Esophagus squamous epithelium (tissue), 4 donors: ENCODE data around the gene PRCP.

Source experiments
- POLR2A ChIP-seq, 4 donors: fragments of 450-650 bp; IDR thresholded peaks; one replicate each; pipeline ENCODE4 v1.6.1; 2017; ENCODE audit warnings: antibody characterized with exemption in 4 of 4, mild to moderate bottlenecking in 4 of 4, moderate library complexity in 3 of 4
- TF ChIP-seq, protein P1 (sequence below), 6 experiments: fragments of 450-650 bp in 4 of 6; fragments of 200-600 bp in 2 of 6; sonication (generic) in 2 of 6; IDR thresholded peaks; one replicate each; pipeline ENCODE4 v1.5.1; 2016 to 2019; ENCODE audit warnings: antibody characterized with exemption in 6 of 6, mild to moderate bottlenecking in 4 of 6, moderate library complexity in 4 of 6

- no peak for TF ChIP-seq POLR2A (IDR thresholded peaks at IDR 0.05)
- TF ChIP-seq, protein P1, sequence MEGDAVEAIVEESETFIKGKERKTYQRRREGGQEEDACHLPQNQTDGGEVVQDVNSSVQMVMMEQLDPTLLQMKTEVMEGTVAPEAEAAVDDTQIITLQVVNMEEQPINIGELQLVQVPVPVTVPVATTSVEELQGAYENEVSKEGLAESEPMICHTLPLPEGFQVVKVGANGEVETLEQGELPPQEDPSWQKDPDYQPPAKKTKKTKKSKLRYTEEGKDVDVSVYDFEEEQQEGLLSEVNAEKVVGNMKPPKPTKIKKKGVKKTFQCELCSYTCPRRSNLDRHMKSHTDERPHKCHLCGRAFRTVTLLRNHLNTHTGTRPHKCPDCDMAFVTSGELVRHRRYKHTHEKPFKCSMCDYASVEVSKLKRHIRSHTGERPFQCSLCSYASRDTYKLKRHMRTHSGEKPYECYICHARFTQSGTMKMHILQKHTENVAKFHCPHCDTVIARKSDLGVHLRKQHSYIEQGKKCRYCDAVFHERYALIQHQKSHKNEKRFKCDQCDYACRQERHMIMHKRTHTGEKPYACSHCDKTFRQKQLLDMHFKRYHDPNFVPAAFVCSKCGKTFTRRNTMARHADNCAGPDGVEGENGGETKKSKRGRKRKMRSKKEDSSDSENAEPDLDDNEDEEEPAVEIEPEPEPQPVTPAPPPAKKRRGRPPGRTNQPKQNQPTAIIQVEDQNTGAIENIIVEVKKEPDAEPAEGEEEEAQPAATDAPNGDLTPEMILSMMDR (IDR thresholded peaks at IDR 0.05): no peak
Measured at GRCh38 chr11:82828472-82828871, 71.8 kb downstream of the PRCP start.
